B cell (primary cell): Measurements from ENCODE around the gene CEP170. TPM values are rescaled to one million over a fixed set of nuclear protein-coding genes. Genes with fewer than 3 reads are reported as not detected.

Experiments used
- ATAC-seq: fragments of 200-7000 bp; cut with Tn5 transposase; one replicate; pipeline ENCODE4 v1.10.0; 2021; ENCODE audit warnings: low read depth, mild to moderate bottlenecking, moderate number of reproducible peaks, moderate library complexity
- CTCF ChIA-PET: fragments of 350-600 bp; sonication (Branson Sonifier 250); formaldehyde crosslinking; loops from one replicate; lab custom pipeline; 2021; ENCODE audit warnings: antibody characterized with exemption, inconsistent platforms; lab: Charles Lee
- POLR2A ChIA-PET: fragments of 350-600 bp; sonication (Branson Sonifier 250); formaldehyde crosslinking; loops from one replicate; lab custom pipeline; 2021; ENCODE audit warnings: antibody characterized with exemption; lab: Charles Lee
- DNase-seq: peaks from one replicate; pipeline ENCODE4 v3.0.0; 2013
- H2AFZ ChIP-seq: 2 replicates; pipeline ENCODE4 v1.6.1; 2012; ENCODE audit warnings: mild to moderate bottlenecking, low read depth, low read length; ENCODE audit not compliant: insufficient read depth, poor library complexity, severe bottlenecking
- H3K27ac ChIP-seq, 2 donors: 1 replicate in 1 of 2; 2 replicates in 1 of 2; pipeline ENCODE4 v1.5.1; 2012 to 2013; ENCODE audit warnings: low read length in 2 of 2, mild to moderate bottlenecking in 2 of 2, moderate library complexity in 1 of 2
- H3K27me3 ChIP-seq, 4 experiments: fragments of 200-600 bp in 1 of 4; sonication (generic) in 1 of 4; replicated peaks in 1 of 4; 1 replicate in 2 of 4; 2 replicates in 2 of 4; pipeline versions ENCODE4 v1.6.1 to v1.7.0; 2013 to 2016; ENCODE audit warnings: low read length in 3 of 4, mild to moderate bottlenecking in 2 of 4, mixed read lengths in 1 of 4, moderate library complexity in 1 of 4; ENCODE audit not compliant: insufficient read depth in 4 of 4, control insufficient read depth in 3 of 4; ENCODE audit errors: control extremely low read depth in 1 of 4
- H3K36me3 ChIP-seq, 2 experiments: replicated peaks in 1 of 2; 1 replicate in 1 of 2; 2 replicates in 1 of 2; pipeline versions ENCODE4 v1.6.1 to v1.7.1; 2013; ENCODE audit warnings: low read length in 1 of 2; ENCODE audit not compliant: insufficient read depth in 2 of 2, control insufficient read depth in 1 of 2; ENCODE audit errors: control extremely low read depth in 1 of 2, extremely low read depth in 1 of 2
- H3K4me1 ChIP-seq, 2 donors: fragments of 200-600 bp in 1 of 2; sonication (generic) in 1 of 2; 1 replicate in 1 of 2; 2 replicates in 1 of 2; pipeline versions ENCODE4 v1.5.1 to v1.6.1; 2013 to 2017; ENCODE audit warnings: low read length in 2 of 2; ENCODE audit not compliant: control insufficient read depth in 2 of 2, insufficient read depth in 2 of 2
- H3K4me2 ChIP-seq: replicated peaks from 2 replicates; pipeline ENCODE3; 2012; ENCODE audit warnings: mild to moderate bottlenecking, low read depth, low read length; ENCODE audit not compliant: poor library complexity, severe bottlenecking
- H3K4me3 ChIP-seq, 5 experiments: fragments of 200-600 bp in 1 of 5; sonication (generic) in 1 of 5; 1 replicate in 3 of 5; 2 replicates in 2 of 5; pipeline versions ENCODE4 v1.5.1 to v1.7.0; 2011 to 2016; ENCODE audit warnings: low read length in 4 of 5, mild to moderate bottlenecking in 4 of 5, low read depth in 2 of 5, control low read depth in 1 of 5, moderate library complexity in 1 of 5; ENCODE audit not compliant: insufficient read depth in 1 of 5; ENCODE audit errors: control extremely low read depth in 1 of 5, extremely low read depth in 1 of 5
- H3K79me2 ChIP-seq: fragments of 200-600 bp; sonication (generic); one replicate; pipeline ENCODE4 v1.6.0; 2016; ENCODE audit warnings: low read length; ENCODE audit not compliant: control insufficient read depth, insufficient read depth
- H3K9ac ChIP-seq: fragments of 200-600 bp; sonication (generic); 2 replicates; pipeline ENCODE4 v1.6.1; 2017; ENCODE audit warnings: mild to moderate bottlenecking, low read length, moderate library complexity
- H3K9me3 ChIP-seq, 3 donors: one replicate each; pipeline versions ENCODE4 v1.6.1 to v1.7.1; 2013; ENCODE audit warnings: low read length in 2 of 3; ENCODE audit not compliant: control insufficient read depth in 2 of 3, insufficient read depth in 1 of 3; ENCODE audit errors: control extremely low read depth in 1 of 3
- H4K20me1 ChIP-seq: 2 replicates; pipeline ENCODE4 v1.6.0; 2012; ENCODE audit warnings: mild to moderate bottlenecking, low read length; ENCODE audit not compliant: insufficient read depth, control insufficient read depth, poor library complexity, severe bottlenecking
- H3K27ac Mint-ChIP-seq: one replicate; pipeline ENCODE4 v1.8.0; 2021; ENCODE audit warnings: mixed read lengths
- H3K27me3 Mint-ChIP-seq: one replicate; pipeline ENCODE4 v1.8.0; 2021; ENCODE audit warnings: mixed read lengths
- H3K4me1 Mint-ChIP-seq: one replicate; pipeline ENCODE4 v1.8.0; 2021; ENCODE audit warnings: mixed read lengths
- H3K4me3 Mint-ChIP-seq: one replicate; pipeline ENCODE4 v1.8.0; 2021; ENCODE audit warnings: mixed read lengths
- H3K9me3 Mint-ChIP-seq: one replicate; pipeline ENCODE4 v1.8.0; 2022; ENCODE audit warnings: mixed read lengths; ENCODE audit not compliant: insufficient read depth
- CTCF ChIP-seq: fragments of 200-600 bp; IDR thresholded peaks from one replicate; pipeline ENCODE4 v1.8.0; 2022; ENCODE audit warnings: antibody characterized with exemption, mild to moderate bottlenecking
- EZH2 ChIP-seq: IDR thresholded peaks from 2 replicates; pipeline ENCODE4 v1.6.1; 2012; ENCODE audit warnings: borderline replicate concordance, low read depth, mild to moderate bottlenecking, moderate library complexity, low read length; ENCODE audit not compliant: insufficient read depth, poor library complexity, severe bottlenecking
- WGBS: methylation state at CpG from one replicate; pipeline ENCODE4 v1.1.5; 2013; ENCODE audit warnings: missing lambda C conversion rate; ENCODE audit not compliant: insufficient coverage; 5-methylcytosine and 5-hydroxymethylcytosine counted together
- intact Hi-C: fragments of 100-400 bp; cut with micrococcal nuclease; formaldehyde crosslinking; loops from one replicate; pipeline ENCODE4 v1.10.0; 2022
- polyA plus RNA-seq: library from polyadenylated mRNA; depleted of rRNA; stranded (reverse); fragments of >200 nt; gene quantifications from 2 replicates; pipeline ENCODE4 v1.2.3, GENCODE V29; 2012
- total RNA-seq, 2 donors: library from RNA; stranded (reverse); fragments of 120-200 nt in 1 of 2; gene quantifications; 1 replicate in 1 of 2; 2 replicates in 1 of 2; pipeline versions ENCODE4 v1.2.3 to v1.2.4, GENCODE V29; 2013 to 2022

The CEP170 gene
- total and polyA plus RNA-seq, 2 donors (not counting 1 experiment from before 2014, with no cell fraction given): 27.3 to 145 TPM

- intact Hi-C loops: loop anchor here (5.0 kb wide), 1 partner anchor 40 kb away; no protein-coding TSS in a partner anchor
- peaks cover 3 to 32% of the 10 kb centered on the region in 2 experiments for H3K36me3 ChIP-seq
- no peak overlapping the region for H3K27ac Mint-ChIP-seq
- DNase-seq: no peak
- peaks cover 31 to 34% of the 10 kb centered on the region in 2 donors for H3K4me1 ChIP-seq
- no peak overlapping the region for H3K4me3 ChIP-seq
- H3K4me3 Mint-ChIP-seq: no peak overlapping the region
- H3K27me3 ChIP-seq: no peaks in the 10 kb centered on the region
- H3K9me3 Mint-ChIP-seq: no peaks in the 10 kb centered on the region
- no peak overlapping the region for H3K27ac ChIP-seq
- H3K9me3 ChIP-seq: no peaks in the 10 kb centered on the region
- WGBS: no CpG with 5 or more reads among the region's 1 CpG
- no peak overlapping the region for H3K9ac ChIP-seq
- CTCF ChIA-PET: no interaction called here
- no peaks in the 10 kb centered on the region for H3K27me3 Mint-ChIP-seq
- H3K4me1 Mint-ChIP-seq: peaks cover 34% of the 10 kb centered on the region
- no peak overlapping the region for H3K4me2 ChIP-seq
- POLR2A ChIA-PET: no interaction called here
- peaks cover 22% of the 10 kb centered on the region for H3K79me2 ChIP-seq
- no peak overlapping the region for H2AFZ ChIP-seq
- H4K20me1 ChIP-seq: no peaks in the 10 kb centered on the region
- no peak for ATAC-seq
- TF ChIP-seq CTCF (no peak), EZH2 (no peak)
These were observed 16.9 kb upstream of the CEP170 start for GRCh38 chr1:243271996-243272395.

- Histone ChIP-seq H3K27ac (no peak overlapping the region), H3K4me3 (no peak overlapping the region), H3K27me3 (no peaks in the 10 kb centered on the region), H3K79me2 (peaks cover 34% of the 10 kb centered on the region), H3K4me1 (peaks cover 31 to 34% of the 10 kb centered on the region in 2 donors), H4K20me1 (no peaks in the 10 kb centered on the region), H3K9ac (no peak overlapping the region), H2AFZ (no peak overlapping the region), H3K36me3 (peaks cover 3 to 18% of the 10 kb centered on the region in 2 experiments), H3K9me3 (no peaks in the 10 kb centered on the region), H3K4me2 (no peak overlapping the region)
- H3K4me1 Mint-ChIP-seq: peaks cover 34% of the 10 kb centered on the region
- H3K9me3 Mint-ChIP-seq: no peaks in the 10 kb centered on the region
- H3K27me3 Mint-ChIP-seq: no peaks in the 10 kb centered on the region
- no peak for TF ChIP-seq EZH2
- no peak for TF ChIP-seq CTCF
- POLR2A ChIA-PET: interaction anchor here (1.4 kb wide), 1 partner anchor 15 kb away, joined by 4 read pairs; the partner anchor contains the start of genes CEP170 and SDCCAG8
- no peak for DNase-seq
- CTCF ChIA-PET: interaction anchor here (0.6 to 1.9 kb wide), 4 partner anchors 14 to 869 kb away, joined by 3 to 6 read pairs (median 5); no protein-coding TSS in a partner anchor
- WGBS: 100% methylated on average over 2 of the region's 6 CpGs
- intact Hi-C loops: loop anchor here (5.0 kb wide), 1 partner anchor 38 kb away; no protein-coding TSS in a partner anchor
- peak overlapping the region; percentile 71 for H3K4me3 Mint-ChIP-seq
- ATAC-seq: no peak
- peak overlapping the region; percentile 69 for H3K27ac Mint-ChIP-seq
These were observed 15.2 kb upstream of the CEP170 start for GRCh38 chr1:243270097-243270864.
